ENCODE measurements around the gene AMOTL1.
A peak's percentile ranks its signal among the peaks of the same experiment; 100 is the strongest.

The AMOTL1 gene

GRCh38 chr11:94767701-94768601, at the start of gene AMOTL1:
TSS of gene AMOTL1 (plus strand) at chr11:94768356. CDS start at chr11:94768512, 156 bp downstream.
- DNase-seq (ENCODE audit: low read depth) = peak; percentile 77

- no peak for DNase-seq (ENCODE audit: low read depth)
These were observed 48.3 kb upstream of the AMOTL1 start for GRCh38 chr11:94719876-94720275.

GRCh38 chr11:94721565-94722292, 46.4 kb upstream of the AMOTL1 start:
- no peak for DNase-seq (ENCODE audit: low read depth)

DNA sequence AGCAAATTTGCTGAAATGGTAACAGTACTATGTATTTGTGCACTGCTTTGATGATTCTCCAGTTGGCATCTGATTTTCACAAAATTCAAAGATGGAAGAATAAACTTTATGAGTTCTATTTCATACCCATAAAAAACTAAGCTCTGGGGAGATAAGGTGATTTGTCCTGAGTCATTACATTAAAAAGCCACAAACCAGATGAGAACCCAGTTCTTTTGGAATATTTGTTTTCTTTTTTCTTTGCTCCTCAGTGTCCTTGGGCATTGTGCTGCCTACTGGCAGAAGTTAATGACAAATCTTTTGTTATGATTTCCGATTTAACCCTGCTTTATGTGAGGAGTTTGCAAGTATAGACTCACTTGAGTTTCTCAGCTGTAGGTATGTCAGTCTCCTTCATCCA, 45.4 kb upstream of the AMOTL1 start:
- no peak for DNase-seq (ENCODE audit: low read depth)

DNA sequence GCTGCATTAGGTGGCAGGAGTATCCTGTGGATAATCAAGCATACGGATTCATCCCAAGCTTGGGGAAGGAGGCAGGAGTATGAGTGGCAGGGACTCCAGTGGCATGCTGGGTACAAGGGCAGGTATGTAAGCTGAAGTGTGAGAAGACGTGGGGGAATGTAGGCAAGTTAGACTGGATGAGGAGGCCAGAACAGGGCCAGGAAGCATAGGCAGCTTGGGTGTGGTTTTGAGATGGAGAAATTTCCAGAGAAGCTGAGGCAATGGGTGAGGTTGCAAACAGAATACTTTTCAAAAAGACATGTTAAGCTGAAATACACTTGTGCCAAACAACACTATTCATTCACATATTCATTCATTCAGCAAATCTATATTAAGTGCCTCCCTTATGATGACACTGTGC, 43.1 kb upstream of the AMOTL1 start:
- DNase-seq (ENCODE audit: low read depth) = no peak

- DNase-seq (ENCODE audit: low read depth) = no peak
These were observed 40.3 kb upstream of the AMOTL1 start for GRCh38 chr11:94727819-94728218.

- no peak for DNase-seq (ENCODE audit: low read depth)
These were observed 39.6 kb upstream of the AMOTL1 start for GRCh38 chr11:94728541-94728940.

DNA sequence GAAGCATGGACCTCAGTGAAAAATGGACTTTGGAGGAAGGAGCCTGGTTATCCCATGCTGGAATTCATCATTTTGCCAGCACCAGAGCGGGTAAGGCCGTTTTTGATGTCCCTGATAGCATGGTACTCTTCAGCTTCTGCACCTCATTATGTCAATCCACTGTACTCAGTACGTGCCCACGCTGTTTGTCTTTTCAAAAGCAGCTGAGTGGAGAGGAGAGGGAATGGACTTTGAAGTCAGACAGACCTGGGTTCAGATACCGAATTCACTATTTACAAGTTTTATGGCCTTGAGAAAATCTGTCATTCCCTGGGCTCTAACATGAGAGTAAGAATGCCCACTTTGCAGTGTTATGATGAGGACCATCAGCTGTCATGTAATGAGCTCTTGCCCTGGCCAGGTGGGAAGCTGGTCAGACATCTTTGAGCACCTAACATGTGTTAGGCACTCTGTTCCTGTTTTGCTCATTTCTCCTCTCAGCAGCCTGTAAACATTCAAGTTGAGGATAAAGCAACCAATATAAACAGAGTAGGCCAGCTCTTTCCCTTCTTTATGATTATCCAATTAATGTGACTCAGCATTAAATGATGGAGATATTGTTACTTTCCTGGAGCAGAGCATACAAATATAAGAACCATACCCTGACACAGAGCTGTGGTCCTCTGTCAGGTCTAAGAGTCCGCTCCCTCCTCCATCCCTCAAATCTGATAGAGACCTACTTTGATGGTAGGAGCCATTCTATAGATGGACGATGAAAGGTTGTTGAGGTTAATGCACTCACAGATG, 39.0 kb upstream of the AMOTL1 start:
- DNase-seq (ENCODE audit: low read depth) = no peak

DNA sequence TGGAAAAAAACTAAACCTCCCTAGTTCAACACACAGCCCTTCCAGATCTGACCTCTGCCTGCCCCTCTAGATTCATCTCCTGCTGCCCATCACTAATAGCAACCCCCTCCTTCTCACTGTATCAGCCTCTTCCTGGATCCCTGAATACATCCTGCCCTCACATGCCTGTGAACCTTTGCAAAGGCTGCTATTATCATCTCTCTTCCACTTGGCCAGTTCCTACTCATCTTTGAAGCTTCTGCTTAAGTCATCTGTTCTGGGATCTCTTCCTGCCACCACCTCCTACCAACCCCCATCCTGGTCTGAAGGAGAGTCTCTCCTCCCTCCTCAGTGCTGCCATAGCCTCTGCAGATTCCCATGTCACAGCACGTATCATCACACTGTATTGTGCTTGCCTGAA, 38.0 kb upstream of the AMOTL1 start:
- no peak for DNase-seq (ENCODE audit: low read depth)

DNA sequence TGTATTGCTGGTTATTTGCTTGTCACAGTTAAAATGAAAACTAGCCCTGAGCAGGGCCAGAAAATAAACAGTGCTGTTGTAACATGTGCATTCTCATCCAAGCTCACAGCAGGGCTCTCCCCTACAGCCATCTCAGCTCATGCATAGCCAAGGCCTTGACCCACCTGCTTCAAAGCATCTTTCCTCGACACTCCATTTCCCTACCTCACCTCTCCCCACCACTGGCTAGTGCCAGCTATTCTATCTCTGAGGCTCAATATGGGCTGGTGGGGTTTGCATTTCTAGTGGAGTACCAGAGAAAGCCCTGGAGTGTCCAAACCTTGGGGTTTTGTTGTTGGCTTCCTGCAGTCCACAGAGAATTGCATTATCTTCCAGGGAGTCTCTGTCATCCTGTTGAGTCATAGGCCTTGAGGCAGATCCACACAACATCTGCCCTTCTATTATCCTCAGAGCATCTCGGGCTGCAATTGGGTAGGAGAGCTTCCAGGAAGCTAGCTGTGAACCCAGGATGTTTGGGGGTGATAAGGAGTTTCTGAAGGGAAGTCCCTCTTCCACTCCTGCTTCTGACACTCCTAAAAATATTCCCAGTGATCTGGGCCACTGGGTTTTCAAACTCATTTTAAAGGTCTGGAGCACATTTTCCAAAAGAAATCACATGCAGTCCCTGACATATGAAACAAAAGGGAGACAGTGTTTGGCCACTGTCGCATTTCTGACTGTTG, 36.1 kb upstream of the AMOTL1 start:
- DNase-seq (ENCODE audit: low read depth) = no peak

DNA sequence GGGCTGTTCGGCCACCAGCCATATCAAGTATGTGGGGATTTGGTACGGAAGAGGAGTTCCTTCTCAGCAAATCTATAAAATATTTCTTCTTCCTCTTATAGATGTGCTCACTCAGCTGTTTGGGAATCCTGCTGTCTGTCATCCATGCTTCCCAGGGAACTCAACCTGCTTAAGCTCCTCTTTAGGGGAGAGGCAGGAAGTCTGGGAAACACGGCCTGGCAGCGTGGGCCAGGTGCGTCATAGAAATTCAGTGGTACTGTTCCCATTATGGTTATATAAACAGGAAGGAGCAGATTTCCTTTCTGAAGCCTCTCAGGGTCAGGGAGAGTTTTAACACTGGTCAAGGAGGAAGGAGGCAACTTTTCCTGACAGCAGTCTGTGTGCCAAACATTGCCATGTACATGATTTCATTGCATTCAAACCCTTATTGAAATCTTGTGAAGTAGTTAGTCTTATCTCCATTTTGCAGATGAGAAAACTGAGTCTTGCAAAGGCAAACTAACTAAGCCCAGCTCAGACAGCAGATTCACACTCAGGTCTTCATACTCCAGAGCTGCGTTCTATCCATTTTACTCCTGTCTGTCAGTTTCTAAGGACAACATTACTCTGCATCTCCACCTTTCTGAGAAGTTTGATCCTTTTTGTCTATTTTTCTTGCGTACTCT, 35.4 kb upstream of the AMOTL1 start:
- no peak for DNase-seq (ENCODE audit: low read depth)

DNA sequence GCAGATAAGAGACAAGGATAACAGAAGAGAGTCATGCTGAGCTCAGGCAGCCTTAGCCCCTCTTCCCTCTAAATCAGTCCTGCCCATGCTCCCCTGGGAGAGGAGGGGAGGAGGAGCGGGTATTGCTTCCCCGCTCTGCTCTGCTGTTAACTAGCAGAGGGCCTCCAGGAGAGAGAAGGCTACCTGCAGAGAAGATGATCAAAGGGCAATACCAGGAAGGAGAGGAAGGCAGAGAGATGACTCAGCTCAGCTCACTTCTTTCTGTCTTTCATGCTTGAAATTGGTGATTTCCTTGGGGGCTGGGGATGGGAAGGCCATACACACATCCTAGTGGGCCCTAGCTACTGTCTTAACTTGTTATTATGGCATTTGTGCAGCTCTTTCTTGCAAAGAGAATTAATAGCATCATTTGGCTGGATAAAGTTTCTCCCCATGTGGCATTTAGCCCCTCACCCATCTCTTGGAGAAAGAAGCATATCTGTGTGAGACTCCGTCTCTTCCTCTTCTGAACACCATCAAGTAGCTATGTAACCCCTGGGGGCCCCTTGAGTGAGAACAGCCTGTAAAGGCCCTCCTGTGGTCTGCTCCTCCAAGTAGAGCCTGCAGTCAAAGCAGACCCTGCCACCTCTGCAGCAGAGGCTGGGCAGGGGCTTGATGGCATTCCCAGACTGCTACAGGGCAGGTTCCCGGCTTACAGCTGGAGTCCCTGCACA, 33.4 kb upstream of the AMOTL1 start:
- no peak for DNase-seq (ENCODE audit: low read depth)

- no peak for DNase-seq (ENCODE audit: low read depth)
These were observed 32.2 kb upstream of the AMOTL1 start for GRCh38 chr11:94735907-94736306.

DNA sequence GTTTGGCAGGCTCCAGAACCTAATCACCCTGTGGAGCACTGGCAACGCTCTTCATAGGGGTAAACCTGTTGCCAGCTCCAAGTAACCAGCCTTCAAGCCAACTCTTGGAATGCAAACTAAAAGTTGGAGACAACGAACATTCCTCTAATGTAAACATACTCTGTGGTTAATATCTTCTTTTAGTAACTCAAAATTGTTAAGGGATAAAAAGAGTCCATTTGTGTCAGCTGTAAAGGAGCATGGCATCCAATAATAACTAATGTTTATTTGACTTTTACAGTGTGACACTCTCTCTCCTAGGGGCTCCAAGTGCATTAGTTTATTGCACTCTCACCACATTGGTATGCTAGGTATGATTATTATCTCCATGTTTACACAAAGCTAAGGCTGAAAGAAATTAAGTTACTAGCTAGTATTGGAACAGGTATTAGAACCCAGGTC, 31.0 kb upstream of the AMOTL1 start:
- DNase-seq (ENCODE audit: low read depth) = no peak

- DNase-seq (ENCODE audit: low read depth) = no peak
These were observed 29.4 kb upstream of the AMOTL1 start for GRCh38 chr11:94738746-94739145.

DNA sequence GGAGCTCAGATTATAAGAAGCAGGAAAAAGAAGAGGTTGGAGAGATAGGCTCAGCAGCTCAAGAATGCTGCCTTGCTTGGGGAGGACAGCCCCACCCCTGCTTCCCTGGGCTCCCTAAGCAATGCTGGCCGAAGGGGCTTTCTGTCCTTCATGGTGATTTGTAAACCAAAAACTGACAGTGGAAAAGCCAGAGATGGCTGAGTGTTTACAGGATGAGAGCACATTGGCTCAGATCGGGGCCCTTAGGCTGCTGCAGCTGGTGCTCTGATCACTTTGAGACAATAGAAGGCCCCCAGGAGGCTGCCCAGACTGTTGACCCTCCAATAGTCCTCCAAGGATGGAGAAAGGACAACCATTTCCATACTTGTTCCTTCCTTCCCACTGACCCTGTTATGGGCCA, 28.8 kb upstream of the AMOTL1 start:
- no peak for DNase-seq (ENCODE audit: low read depth)

DNA sequence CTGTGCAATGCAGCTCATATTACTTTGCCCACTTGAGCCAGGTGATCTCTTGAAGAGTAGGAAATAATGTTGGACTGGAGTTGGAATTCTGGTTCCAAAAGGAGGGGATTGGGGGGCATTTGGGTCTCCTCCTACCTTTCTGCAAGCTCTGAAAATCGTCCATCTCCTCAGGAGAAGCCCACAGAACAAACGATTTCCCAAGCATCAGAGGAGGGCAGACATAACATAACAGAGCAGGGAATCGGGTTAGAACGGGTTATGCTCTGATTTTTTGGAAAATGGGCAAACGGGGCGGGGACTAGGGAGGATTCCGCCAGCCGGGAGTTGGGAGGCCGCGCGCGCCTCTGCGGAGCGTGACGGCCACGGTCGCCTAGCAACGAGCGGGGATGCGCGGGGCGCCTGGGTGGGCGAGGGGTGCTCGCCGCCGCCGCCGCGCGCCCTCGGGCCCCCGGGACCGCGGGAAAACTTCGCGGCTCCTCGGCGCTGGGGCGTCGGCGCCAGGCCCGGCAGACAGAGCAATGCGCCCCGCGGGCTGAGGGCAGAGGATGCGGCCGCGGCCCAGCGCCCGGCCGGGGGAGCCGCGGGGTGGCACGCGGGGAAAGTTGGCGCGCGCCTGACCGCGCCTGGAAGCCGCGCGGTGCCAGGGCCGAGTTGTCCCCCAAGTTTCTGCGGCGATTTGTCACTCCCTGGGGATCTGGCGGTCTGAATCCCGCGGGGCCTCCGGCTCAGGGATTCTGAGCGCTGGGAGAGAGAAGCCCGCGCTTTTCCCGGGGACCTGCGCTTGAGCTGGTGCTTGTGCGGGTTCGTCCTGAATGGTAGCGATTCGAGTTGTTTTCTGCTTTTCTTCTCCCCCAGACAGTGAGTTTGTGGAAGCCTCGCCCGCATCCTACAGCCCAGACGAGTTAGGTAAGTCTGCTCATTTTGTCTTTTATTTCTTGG, 27.8 kb upstream of the AMOTL1 start:
- DNase-seq (ENCODE audit: low read depth) = no peak

- DNase-seq (ENCODE audit: low read depth) = no peak
These were observed 27.0 kb upstream of the AMOTL1 start for GRCh38 chr11:94741022-94741679.

DNA sequence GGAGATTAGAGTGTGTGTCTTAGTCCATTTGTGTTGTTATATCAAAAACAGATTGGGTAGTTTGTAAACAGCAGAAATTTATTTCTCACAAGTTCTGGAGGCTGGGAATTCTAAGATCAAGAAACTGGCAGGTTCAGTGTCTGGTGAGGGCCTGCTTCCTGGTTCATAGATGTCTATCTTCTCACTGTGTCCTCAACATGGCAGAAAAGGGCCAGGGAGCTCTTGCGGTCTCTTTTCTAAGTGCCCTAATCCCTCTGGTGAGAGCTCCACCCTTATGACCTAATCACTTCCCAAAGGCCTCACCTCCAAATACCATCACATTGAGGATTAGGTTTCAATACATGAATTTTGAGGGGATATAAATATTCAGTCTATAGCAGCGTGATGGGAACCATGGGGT, 25.5 kb upstream of the AMOTL1 start:
- no peak for DNase-seq (ENCODE audit: low read depth)
